SJSA1 (cell line): ENCODE results near the gene ARMC9. TPM values are rescaled to one million over a fixed set of nuclear protein-coding genes. Genes with fewer than 3 reads are reported as not detected.

Source experiments
- DNase-seq, 2 experiments: peaks; one replicate each; pipeline ENCODE4 v3.0.0-alpha.2; 2015 to 2020; ENCODE audit warnings: low spot score in 2 of 2, low read depth in 1 of 2
- H3K27ac ChIP-seq: fragments of 250-450 bp; sonication (Bioruptor Pico); 2 replicates; pipeline ENCODE4 v1.5.1; 2020; ENCODE audit warnings: mild to moderate bottlenecking, moderate library complexity
- H3K27me3 ChIP-seq: fragments of 250-450 bp; sonication (Bioruptor Pico); replicated peaks from 2 replicates; pipeline ENCODE4 v1.5.1; 2020; ENCODE audit warnings: mild to moderate bottlenecking, moderate library complexity
- H3K36me3 ChIP-seq: fragments of 250-450 bp; sonication (Bioruptor Pico); 2 replicates; pipeline ENCODE4 v1.5.1; 2020; ENCODE audit warnings: mild to moderate bottlenecking
- H3K4me1 ChIP-seq: fragments of 250-450 bp; sonication (Bioruptor Pico); replicated peaks from 2 replicates; pipeline ENCODE4 v1.6.1; 2021; ENCODE audit warnings: mild to moderate bottlenecking
- H3K4me3 ChIP-seq: fragments of 250-450 bp; sonication (Bioruptor Pico); 2 replicates; pipeline ENCODE4 v1.5.1; 2020; ENCODE audit warnings: mild to moderate bottlenecking
- H3K9me3 ChIP-seq: fragments of 250-450 bp; sonication (Bioruptor Pico); replicated peaks from 2 replicates; pipeline ENCODE4 v1.5.1; 2020; ENCODE audit warnings: mild to moderate bottlenecking
- total RNA-seq: library from RNA; depleted of rRNA; stranded (reverse); fragments of >200 nt; shearing (Covaris generic); gene quantifications from 2 replicates; pipeline ENCODE4 v1.2.3, GENCODE V29; 2014

ARMC9 gene
- total RNA-seq, 1 experiment from 2014 or later, result 19.1 TPM

GRCh38 chr2:231222318-231223000 is 24.0 kb downstream of the ARMC9 start:
- Histone ChIP-seq H3K4me1 (peaks cover 32% of the 10 kb centered on the region), H3K4me3 (no peak overlapping the region; the same call in 1 of the 2 replicates), H3K27ac (peak overlapping the region; percentile 91), H3K27me3 (no peaks in the 10 kb centered on the region), H3K36me3 (peaks cover 4% of the 10 kb centered on the region), H3K9me3 (no peaks in the 10 kb centered on the region)
- peak; percentile 56 to 87 for DNase-seq

- Histone ChIP-seq H3K27ac (peak overlapping the region; percentile 91), H3K36me3 (peaks cover 4% of the 10 kb centered on the region), H3K4me3 (no peak overlapping the region), H3K9me3 (no peaks in the 10 kb centered on the region), H3K27me3 (no peaks in the 10 kb centered on the region), H3K4me1 (peaks cover 37% of the 10 kb centered on the region)
- no peak for DNase-seq
Observed at GRCh38 chr2:231223001-231223375, 24.6 kb downstream of the ARMC9 start.

- Histone ChIP-seq H3K4me1 (peaks cover 43% of the 10 kb centered on the region), H3K27ac (peak overlapping the region; percentile 91), H3K4me3 (no peak overlapping the region), H3K27me3 (no peaks in the 10 kb centered on the region), H3K36me3 (peaks cover 4% of the 10 kb centered on the region), H3K9me3 (no peaks in the 10 kb centered on the region)
- DNase-seq, result peak in 1 of 2 experiments; percentile 22
Observed at GRCh38 chr2:231223458-231223976, 25.1 kb downstream of the ARMC9 start.

- H3K9me3 ChIP-seq, result 0 out of 2 replicates have a peak, but pooled peaks cover 4% of the 10 kb centered on the region
- no peak overlapping the region for H3K4me3 ChIP-seq
- no peaks in the 10 kb centered on the region for H3K27me3 ChIP-seq
- peak; percentile 65 to 76 for DNase-seq
- H3K36me3 ChIP-seq, result no peaks in the 10 kb centered on the region
- H3K27ac ChIP-seq, result peak overlapping the region; percentile 44; the same call in 1 of the 2 replicates
- peaks cover 34% of the 10 kb centered on the region for H3K4me1 ChIP-seq
Observed at GRCh38 chr2:231227310-231228162, 29.1 kb downstream of the ARMC9 start.

GRCh38 chr2:231228223-231228622 is 29.8 kb downstream of the ARMC9 start:
- 0 out of 2 replicates have a peak, but pooled peaks cover 4% of the 10 kb centered on the region for H3K9me3 ChIP-seq
- no peak overlapping the region for H3K27ac ChIP-seq

GRCh38 chr2:231228974-231229529 is 30.6 kb downstream of the ARMC9 start:
- no peak overlapping the region for H3K27ac ChIP-seq
- H3K36me3 ChIP-seq, result no peaks in the 10 kb centered on the region
- peaks cover 22% of the 10 kb centered on the region for H3K4me1 ChIP-seq
- no peak overlapping the region for H3K4me3 ChIP-seq
- H3K27me3 ChIP-seq, result no peaks in the 10 kb centered on the region
- DNase-seq, result peak in 1 of 2 experiments; percentile 12
- 0 out of 2 replicates have a peak, but pooled peaks cover 4% of the 10 kb centered on the region for H3K9me3 ChIP-seq

More at GRCh38 chr2:231228223-231228622, 29.8 kb downstream of the ARMC9 start:
- H3K27me3 ChIP-seq, result no peaks in the 10 kb centered on the region
- no peak overlapping the region for H3K4me3 ChIP-seq
- no peak for DNase-seq
- no peaks in the 10 kb centered on the region for H3K36me3 ChIP-seq
- H3K4me1 ChIP-seq, result peaks cover 27% of the 10 kb centered on the region

- Histone ChIP-seq H3K4me1 (no peaks in the 10 kb centered on the region), H3K27me3 (no peaks in the 10 kb centered on the region), H3K4me3 (no peak overlapping the region), H3K9me3 (no peaks in the 10 kb centered on the region), H3K27ac (no peak overlapping the region), H3K36me3 (peaks cover 6% of the 10 kb centered on the region)
- no peak for DNase-seq
Observed at GRCh38 chr2:231235217-231235616, 36.8 kb downstream of the ARMC9 start.

GRCh38 chr2:231238689-231239088 is 40.3 kb downstream of the ARMC9 start:
- no peaks in the 10 kb centered on the region for H3K27me3 ChIP-seq
- no peak for DNase-seq

GRCh38 chr2:231239751-231240150 is 41.3 kb downstream of the ARMC9 start:
- no peak for DNase-seq
- peaks cover 6% of the 10 kb centered on the region for H3K36me3 ChIP-seq
- H3K27me3 ChIP-seq, result no peaks in the 10 kb centered on the region
- H3K4me3 ChIP-seq, result no peak overlapping the region
- H3K27ac ChIP-seq, result no peak overlapping the region
- H3K4me1 ChIP-seq, result no peaks in the 10 kb centered on the region
- H3K9me3 ChIP-seq, result no peaks in the 10 kb centered on the region

More at GRCh38 chr2:231238689-231239088, 40.3 kb downstream of the ARMC9 start:
- Histone ChIP-seq H3K27ac (no peak overlapping the region), H3K36me3 (peaks cover 6% of the 10 kb centered on the region), H3K4me1 (no peaks in the 10 kb centered on the region), H3K9me3 (no peaks in the 10 kb centered on the region), H3K4me3 (no peak overlapping the region)

GRCh38 chr2:231241755-231242507 is 43.5 kb downstream of the ARMC9 start:
- no peaks in the 10 kb centered on the region for H3K27me3 ChIP-seq
- H3K4me3 ChIP-seq, result no peak overlapping the region
- no peak for DNase-seq
- H3K27ac ChIP-seq, result no peak overlapping the region
- H3K9me3 ChIP-seq, result no peaks in the 10 kb centered on the region
- H3K4me1 ChIP-seq, result no peaks in the 10 kb centered on the region
- H3K36me3 ChIP-seq, result no peaks in the 10 kb centered on the region

GRCh38 chr2:231243866-231244265 is 45.4 kb downstream of the ARMC9 start:
- Histone ChIP-seq H3K4me1 (no peaks in the 10 kb centered on the region), H3K27me3 (no peaks in the 10 kb centered on the region), H3K36me3 (no peaks in the 10 kb centered on the region), H3K9me3 (no peaks in the 10 kb centered on the region), H3K4me3 (no peak overlapping the region), H3K27ac (no peak overlapping the region)
- no peak for DNase-seq

GRCh38 chr2:231244382-231245248 is 46.2 kb downstream of the ARMC9 start:
- Histone ChIP-seq H3K27me3 (no peaks in the 10 kb centered on the region), H3K4me3 (no peak overlapping the region), H3K9me3 (no peaks in the 10 kb centered on the region), H3K27ac (no peak overlapping the region), H3K36me3 (no peaks in the 10 kb centered on the region), H3K4me1 (no peaks in the 10 kb centered on the region)
- no peak for DNase-seq
